ENCODE results near the gene EFNA1.

DNA sequence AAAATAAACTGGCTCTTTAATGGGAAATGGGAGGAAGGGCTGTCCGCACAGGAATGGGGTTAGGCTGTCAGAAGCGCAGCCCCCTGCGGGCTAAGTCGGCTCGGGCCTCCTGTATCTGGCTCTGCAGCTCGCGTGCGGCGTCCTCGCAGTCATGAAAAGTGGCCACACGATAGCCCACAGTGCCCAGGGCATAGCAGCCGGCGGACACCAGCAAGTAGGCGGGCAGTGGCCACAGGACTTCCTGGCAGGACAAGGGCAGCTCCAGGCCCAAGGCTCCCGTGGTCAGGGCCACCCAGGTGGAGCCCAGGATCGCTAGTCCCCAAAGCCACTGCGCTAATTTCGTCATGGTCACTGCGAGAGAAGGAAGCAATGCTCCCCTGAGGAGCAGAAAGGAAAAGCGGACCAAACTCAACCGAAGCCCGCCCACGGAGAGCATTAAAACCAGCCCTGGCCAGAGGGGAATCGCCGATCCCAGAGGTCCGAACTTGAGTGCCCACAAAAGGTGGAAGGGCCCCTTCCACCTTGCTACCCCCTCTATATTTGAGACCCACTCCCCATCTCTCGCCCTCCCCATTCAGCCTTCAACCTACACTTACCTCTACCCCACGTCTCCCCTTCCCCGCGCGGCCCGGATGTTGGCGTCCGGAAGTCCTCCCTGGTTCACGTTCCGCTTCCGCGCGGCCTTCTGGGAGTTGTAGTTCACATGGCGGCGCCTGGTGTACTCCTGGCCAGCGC is 12.4 kb downstream of the EFNA1 start, which contains the start of gene DPM3:
- TF ChIP-seq, protein P1, sequence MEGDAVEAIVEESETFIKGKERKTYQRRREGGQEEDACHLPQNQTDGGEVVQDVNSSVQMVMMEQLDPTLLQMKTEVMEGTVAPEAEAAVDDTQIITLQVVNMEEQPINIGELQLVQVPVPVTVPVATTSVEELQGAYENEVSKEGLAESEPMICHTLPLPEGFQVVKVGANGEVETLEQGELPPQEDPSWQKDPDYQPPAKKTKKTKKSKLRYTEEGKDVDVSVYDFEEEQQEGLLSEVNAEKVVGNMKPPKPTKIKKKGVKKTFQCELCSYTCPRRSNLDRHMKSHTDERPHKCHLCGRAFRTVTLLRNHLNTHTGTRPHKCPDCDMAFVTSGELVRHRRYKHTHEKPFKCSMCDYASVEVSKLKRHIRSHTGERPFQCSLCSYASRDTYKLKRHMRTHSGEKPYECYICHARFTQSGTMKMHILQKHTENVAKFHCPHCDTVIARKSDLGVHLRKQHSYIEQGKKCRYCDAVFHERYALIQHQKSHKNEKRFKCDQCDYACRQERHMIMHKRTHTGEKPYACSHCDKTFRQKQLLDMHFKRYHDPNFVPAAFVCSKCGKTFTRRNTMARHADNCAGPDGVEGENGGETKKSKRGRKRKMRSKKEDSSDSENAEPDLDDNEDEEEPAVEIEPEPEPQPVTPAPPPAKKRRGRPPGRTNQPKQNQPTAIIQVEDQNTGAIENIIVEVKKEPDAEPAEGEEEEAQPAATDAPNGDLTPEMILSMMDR (IDR thresholded peaks at IDR 0.05) = peak in 2 of 5 experiments; percentile 15 to 29
- peak; percentile 54 to 79 for TF ChIP-seq POLR2A (IDR thresholded peaks at IDR 0.05)
